DMS79 (cell line): ENCODE results near the gene PAK6.

Experiments used
- DNase-seq: peaks from one replicate; lab custom pipeline; 2025; lab: John Stamatoyannopoulos, UW

PAK6 gene

DNA sequence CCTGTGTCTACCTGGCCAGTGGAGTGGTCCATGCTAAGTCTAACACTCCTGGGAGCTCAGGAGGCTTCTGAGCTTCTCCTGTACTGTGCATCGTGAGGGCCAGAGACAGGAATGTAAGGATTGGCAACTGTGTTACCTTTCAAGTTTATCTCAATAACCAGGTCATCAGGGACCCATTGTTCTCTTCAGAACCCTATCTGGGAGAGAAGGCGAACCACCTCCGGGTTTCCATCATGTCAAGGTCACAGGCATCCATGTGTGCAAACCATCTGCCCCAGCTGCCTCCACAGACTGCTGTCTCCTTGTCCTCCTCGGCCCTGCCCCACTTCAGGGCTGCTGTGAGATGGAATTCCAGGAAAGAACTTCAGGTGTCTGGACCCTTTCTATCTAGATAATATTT, 38.1 kb downstream of the PAK6 start:
- no peak for DNase-seq

GRCh38 chr15:40277471-40277870, 38.6 kb downstream of the PAK6 start:
- DNase-seq: no peak

DNA sequence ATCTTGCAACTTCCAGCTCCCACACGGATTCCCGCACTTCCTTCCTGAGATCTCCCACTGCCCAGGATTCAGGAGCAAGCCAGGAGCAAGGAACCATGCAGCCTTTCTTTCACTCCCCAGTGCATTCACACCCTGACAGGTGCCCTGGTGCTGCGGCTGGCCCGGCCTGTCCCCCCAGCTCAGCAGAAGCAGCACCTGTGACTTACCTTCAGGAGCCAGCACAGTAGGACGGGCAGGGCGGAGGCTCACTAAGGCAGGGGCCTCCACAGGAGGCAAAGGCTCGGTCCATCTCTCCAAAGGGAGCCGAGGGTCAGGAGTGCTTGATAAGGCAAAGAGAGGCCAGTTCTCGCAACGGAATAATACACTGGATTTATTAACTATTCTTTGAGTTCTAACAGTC, 39.2 kb downstream of the PAK6 start:
- DNase-seq: no peak

DNA sequence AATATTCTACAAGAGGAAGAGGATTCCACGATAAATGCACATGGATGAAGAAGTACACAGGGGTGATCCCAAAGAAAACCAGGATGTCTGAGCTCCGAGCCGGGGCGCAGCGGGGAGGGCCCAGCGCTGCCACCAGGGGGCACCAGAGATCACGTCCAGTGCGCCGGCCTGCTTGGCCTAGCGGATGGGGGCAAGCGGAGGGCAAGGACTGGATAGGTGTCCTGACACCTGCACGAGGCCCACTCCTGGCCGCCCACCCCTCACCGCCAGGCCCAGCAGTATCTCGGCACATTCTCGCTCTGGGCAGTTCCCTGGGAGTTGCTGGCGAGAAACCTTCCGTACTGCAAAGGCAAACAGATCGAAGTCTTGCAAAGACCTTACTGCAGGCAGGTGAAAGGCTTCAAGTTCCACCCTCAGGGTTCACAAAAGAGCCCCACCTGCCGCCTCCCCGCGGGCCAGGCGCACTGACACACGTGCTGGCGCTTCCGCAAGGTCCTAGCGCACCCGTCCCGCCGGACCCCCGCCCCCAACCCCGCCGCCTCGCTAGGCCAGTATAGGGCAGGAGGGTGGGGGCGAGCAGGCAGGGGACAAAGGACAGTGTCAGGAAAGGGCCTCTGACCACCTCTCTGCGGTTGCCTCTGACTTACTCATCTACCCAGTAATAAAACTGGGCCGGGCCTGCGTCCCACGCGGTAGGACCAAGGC, 40.7 kb downstream of the PAK6 start:
- no peak for DNase-seq

- no peak for DNase-seq
These were observed 41.6 kb downstream of the PAK6 start for GRCh38 chr15:40280260-40281056.

- DNase-seq: no peak
These were observed 42.4 kb downstream of the PAK6 start for GRCh38 chr15:40281057-40281800.

DNA sequence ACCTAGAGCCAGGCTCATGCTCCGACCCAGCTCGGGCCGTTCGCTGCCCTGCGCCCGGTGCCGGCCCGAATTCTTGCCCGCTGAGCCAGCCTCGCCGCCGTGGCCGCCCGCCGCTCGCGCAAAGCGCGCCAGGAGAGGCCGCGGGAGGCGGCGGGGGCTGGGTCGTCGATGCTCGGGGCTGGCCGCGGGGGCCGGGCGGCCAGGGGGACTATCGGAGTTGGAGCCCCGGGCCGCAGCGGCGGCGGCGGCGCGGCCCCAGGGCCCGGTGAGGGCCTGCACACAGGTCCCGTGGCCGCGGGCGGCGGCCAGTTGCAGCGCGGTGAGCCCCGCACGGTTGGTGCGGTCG, 42.9 kb downstream of the PAK6 start:
- DNase-seq: no peak

DNA sequence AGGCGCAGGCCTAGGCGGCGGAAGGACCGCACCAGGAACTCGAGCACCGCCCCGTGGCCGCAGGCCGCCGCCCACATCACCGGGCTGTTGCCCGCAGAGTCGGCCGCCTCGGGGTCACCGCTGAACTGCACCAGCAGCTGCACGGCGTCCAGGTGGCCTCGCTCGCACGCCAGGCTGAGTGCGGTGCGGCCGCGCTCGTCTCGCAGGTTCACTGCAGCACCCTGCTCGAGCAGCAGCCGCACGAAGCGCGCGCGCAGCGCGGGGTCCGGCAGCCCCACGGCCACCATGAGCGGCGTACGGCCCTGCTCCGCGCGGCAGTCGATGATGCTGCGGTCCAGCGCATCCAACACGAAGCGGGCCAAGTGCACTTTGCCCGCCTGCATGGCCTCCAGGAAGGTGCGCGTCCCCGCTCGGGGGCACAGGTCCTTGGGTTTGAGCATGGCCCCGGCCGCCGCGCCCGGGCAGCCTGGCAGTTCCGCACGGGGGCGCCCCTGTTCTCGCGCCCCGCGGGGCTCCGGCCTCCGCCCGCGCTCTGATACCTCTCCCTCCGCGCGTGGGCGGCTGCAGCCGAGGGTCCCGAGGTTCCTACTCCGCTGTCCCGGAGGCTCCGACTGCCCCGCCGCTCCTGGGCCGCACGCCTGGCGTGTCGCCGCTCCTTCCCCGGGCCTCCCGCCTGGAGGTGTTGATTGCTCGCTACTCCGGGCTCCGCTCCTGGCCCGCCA, 43.4 kb downstream of the PAK6 start:
- no peak for DNase-seq

DNA sequence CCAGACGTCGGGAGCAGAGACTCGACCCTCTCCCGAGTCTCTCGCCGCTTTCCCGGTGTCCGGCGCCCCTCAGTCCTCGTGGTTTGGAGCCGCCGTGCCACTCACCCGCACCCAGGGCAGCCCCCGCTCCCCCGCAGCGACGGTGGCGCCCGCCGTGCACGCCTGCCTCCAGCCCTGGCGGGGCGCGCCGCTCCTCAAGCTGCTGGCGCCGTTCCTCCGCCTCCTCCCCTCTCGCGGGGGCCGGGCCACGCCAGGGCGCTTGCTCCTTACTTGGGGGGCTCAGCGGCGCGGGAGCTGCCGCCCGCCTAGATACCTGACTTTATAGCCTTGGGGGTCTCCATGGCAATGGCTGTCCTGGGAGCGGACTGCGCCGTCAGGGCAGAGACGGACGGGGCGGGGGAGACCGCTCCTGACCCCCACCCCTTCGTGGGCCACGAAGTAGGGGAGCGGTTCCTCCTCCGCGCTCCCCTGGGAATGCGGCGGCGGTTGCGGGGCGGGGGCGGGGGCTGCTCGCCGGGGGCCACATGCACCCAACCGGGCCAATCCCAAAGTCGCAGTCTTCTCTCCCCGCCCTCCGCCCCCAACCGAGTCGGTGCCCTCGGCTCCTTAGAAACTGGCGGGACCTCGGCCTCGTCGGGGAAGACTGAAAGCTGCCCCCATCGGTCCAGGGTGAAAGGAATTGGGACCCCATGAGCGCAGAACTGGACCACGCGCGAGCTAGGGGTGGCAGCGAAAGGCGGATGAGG, 44.2 kb downstream of the PAK6 start, which contains the start of gene ANKRD63:
Gene ANKRD63 (minus strand): TSS at position 196 of the 746 bp plus-strand sequence. CDS start 478 bp downstream, outside the sequence.
- no peak for DNase-seq

GRCh38 chr15:40283615-40284300, 44.9 kb downstream of the PAK6 start:
- DNase-seq: no peak

GRCh38 chr15:40285151-40285550, 46.3 kb downstream of the PAK6 start:
- no peak for DNase-seq

GRCh38 chr15:40285554-40286011, 46.7 kb downstream of the PAK6 start:
- DNase-seq: no peak

DNA sequence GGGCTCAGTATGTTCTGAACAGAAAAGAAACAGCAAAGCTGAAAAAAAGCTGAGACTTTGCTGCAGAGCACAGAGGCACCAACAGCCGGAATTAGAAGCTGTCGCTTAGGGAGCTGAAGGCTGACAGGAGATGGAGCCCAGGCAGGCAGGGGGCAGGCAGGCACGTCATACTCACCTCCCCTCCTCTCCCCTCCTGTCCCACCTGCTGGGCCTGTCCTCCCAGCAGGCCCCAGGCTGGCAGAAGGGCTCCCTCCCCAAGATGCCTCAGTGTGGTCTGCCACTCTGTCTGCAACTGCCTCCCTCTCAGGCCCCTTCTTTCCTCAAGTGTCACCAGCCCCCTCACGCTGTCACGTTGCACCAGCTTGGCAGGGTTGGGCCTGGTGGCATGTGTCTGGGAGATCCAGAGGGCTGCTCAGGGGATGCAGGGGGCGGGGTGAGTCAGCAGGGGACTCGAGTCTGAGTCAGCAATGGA, 47.2 kb downstream of the PAK6 start:
- DNase-seq: no peak

GRCh38 chr15:40286794-40287193, 47.9 kb downstream of the PAK6 start:
- DNase-seq: no peak

DNA sequence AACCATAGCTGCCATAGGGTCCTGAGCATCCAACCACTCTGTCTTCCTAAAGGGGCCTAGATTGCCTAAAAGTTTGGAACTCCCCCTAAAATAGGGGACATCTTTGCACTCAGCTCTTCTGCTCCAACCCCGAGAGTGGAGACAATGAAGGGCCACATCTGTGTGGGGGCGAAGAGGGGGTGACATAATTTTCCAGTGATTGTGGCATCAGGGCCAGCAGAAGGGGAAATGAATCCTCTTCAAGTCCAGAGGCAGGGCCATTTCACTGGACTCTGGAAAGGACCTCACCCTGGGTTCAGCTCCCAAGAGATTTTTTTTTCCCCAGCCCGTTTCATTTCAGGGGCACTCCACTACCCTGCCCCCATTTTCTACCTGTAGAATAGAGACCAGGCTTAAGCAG, 48.6 kb downstream of the PAK6 start:
- no peak for DNase-seq

- DNase-seq: no peak
These were observed 49.1 kb downstream of the PAK6 start for GRCh38 chr15:40287968-40288367.

- no peak for DNase-seq
These were observed 50.4 kb downstream of the PAK6 start for GRCh38 chr15:40289140-40289775.

DNA sequence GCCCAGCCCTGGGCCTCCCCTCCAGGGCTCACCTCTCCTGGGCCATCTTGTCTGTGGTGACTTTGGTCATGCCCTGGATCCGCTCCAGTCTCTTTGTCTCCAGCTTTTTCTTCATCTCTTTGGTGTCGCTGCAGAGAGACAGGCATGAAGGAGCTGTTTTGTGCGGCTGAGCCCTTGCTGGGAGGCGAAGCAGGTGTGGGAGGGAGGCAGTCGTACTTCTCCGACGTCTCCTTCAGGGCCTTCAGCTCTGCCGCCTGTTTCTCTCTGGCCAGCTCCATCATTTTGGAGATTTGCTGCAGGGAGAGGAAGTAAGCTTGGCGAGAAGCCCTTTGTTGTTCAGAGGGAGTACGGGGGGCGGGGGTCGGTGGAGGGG, 51.7 kb downstream of the PAK6 start:
- no peak for DNase-seq

- no peak for DNase-seq
These were observed 52.2 kb downstream of the PAK6 start for GRCh38 chr15:40290918-40291574.

- DNase-seq: no peak
These were observed 53.4 kb downstream of the PAK6 start for GRCh38 chr15:40292246-40292645.
